HG03135 (cell line): ENCODE data around the gene C1orf216.
"Not testable (repeated sequence)": the region's sequence is repeated elsewhere in the genome, so short reads cannot be mapped to it uniquely, and the experiment has no call there.

Experiments used
- ATAC-seq: cut with Tn5 transposase; IDR thresholded peaks from one replicate; pipeline ENCODE4 v1.9.1; 2021; ENCODE audit warnings: mild to moderate bottlenecking, moderate library complexity; ENCODE audit not compliant: unreplicated experiment

Gene C1orf216

DNA sequence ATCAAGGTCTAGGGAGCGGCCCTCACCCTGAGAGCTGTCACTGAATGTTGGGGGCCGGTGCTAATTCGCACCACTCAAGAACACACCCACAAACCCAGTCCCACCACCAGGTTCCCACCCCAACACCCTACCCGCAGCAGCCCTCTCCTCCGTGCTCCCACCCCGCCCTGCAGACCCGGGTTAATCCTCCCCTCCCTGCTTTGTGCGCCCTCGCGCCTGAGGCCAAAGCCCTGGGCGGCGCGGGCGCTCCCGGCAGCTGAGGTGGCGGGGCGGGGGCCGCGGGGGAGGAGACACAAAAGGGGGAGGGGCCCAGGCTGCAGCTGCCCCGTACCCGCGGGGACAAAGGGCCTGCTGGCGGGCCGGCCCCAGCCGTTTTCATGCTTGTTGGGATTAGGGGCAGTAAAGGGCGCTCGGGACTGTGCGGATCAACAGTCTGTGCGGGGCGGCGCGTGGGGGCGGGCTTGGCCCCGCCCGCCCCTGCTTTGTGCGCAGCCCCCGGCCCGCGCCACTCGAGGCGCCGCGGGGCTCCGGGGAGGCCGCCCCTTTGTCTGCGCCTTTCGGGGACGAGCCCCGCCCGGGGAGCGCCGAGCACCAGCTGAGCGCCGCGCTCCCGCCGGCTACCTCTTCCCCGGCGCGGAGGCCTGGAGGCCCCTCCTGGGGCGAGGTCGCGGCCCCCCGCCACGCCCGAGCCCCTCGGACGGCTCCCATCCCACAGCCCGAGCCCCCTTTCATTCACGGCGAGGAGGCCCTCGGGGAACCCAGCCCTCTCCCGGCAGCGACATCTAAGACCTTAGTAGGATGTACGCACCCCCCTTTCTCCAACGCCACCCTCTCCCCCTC, 10.9 kb downstream of the C1orf216 start:
- ATAC-seq, result no peak

DNA sequence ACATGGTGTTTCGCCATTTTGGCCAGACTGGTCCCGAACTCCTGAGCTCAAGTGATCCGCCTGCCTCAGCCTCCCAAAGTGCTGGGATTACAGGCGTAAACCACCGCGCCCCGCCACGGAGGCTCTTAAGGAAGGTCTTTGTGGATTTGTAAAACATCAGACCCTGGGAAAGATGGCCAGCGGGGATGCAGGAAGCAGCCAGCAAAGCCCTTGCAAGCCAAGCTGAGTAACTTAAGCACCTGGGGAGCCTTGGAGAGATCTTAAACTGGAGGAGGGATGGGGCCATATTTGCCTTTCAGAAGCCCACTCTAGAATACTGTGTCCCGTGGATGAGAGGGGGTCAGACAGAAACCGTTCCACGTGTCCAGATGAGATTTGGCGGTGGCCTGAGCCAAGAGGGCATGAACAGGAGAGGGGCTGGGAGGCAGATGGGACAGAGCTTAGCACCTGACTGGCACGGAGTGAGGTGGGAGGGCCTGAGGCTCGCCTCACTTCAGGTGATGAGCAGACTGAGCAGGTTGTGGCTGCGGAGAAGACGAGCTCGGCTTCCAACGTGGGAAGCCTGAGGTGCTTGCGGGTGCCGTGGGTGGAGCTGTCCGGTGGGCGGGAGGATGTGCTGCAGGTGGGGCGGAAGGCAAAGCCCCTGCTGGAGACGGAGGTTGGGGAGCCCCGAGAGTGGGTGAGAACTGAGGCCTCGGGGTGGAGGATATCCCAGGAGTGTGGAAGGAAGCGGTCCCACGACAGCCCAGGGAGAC, 11.7 kb downstream of the C1orf216 start:
- ATAC-seq, result no peak

DNA sequence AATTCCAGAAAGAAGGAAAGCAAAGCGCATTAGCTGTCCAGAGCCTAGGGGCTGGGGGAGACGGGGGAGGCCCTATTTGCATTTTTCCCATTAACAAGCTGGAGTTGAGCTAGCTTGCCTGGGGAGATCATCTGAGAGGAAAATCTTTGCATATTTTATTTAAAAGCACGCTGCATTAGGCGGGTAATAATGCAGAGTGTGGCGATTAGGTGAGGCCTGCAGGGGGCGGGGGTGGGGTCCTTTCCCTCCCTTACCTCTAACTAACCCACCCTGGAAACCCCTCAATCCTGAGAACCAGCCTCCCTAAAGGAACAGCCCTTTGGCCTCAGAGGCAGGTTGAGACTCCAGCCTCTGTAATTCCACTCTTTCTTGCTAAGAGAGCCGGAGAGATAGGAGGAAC, 16.2 kb downstream of the C1orf216 start:
- ATAC-seq, result no peak

DNA sequence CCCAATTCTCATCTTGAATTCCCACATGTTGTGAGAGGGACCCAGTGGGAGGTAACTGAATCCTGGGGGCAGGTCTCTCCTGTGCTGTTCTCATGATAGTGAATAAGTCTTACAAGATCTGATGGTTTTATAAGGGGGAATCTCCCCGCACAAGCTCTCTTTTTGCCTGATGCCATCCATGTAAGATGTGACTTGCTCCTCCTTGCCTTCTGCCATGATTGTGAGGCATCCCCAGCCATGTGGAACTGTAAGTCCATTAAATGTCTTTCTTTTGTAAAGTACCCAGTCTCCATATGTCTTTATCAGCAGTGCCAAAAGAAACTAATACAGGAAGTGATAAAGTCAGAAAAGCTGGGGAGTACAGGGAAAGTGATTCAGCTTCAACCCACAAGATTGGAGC, 19.5 kb downstream of the C1orf216 start:
- not testable (repeated sequence) for ATAC-seq

DNA sequence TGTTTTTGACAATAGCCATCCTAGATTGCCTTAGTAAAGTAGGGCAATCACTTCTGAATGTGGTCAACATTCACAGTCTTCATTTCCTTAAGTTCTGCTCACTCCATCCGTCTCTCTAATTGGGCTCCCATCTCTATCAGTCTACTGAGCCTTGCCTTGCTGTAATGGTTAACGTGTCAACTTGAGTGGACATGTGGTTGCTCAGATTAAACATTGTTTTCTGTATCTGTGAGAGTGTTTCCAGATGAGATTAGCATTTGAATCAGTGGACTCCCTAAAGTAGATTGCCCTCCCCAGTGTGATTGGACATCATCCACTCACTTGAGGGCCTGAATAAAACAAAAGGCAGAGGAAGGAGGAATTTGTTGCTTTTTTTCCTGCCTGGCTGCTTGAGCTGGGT, 26.4 kb downstream of the C1orf216 start:
- no peak for ATAC-seq

DNA sequence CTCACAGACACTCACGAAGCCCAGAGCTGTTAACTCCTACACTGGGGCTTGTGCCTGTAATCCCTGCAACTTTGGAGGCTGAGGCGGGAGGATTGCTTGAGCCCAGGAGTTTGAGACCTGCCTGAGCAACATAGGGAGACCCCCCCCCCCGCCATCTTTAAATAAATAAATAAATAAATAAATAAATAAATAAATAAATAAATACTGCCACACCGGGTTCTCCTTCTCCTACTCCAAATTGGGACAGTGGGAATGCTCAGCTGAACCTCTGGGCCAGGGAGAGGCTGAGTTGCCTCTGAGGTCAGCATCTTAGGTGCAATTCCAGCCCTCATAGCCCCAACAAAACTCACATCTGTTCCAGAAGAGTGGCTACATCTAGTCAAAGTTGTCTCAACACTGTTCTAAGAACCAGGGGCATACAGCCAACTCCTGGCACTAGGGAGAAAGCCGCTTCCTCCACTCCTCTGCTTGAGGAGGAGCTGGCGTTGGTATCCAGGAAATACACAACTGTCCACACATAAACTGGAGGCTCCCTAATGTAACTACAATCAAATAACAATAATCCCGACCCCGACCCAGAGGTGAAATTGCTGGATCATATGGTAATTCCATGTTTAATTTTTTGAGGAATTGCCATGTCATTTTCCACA, 27.0 kb downstream of the C1orf216 start:
- ATAC-seq, result no peak

DNA sequence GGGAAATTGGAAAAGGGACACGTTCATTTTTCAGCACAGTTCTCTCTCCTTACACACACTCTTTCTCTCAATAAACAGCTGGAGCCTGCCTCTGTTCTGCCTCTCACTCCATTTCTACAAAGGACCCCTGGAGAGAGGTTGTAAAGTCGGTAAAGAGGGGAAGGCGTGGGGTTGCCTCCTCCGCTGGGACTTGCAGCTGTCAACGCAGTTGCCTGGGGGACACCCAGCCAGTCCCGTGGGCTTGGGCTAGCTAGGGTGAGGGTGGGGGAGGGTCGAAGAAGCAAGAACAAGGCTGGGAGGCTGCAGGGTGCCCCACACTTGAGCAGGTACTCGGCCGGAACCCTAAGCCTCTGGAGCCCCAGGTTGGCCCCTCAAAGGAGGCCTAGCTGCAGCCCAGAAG, 27.6 kb downstream of the C1orf216 start:
- ATAC-seq, result no peak

DNA sequence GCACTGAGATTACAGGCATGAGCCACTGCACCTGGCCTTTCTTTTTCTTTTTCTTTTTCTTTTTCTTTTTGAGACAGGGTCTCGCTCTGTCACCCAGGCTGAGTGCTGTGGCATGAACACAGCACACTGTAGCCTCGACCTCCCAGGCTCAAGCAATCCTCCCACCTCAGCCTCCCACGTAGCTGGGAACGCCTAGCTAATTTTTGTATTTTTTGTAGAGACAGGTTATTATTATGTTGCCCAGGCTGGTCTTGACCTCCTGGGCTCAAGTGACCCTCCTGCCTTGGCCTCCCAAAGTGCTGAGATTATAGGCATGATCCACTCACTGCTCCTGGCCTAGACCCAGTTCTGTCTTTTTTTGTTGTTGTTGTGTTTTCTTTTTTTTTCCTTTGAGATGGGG, 28.6 kb downstream of the C1orf216 start:
- not testable (repeated sequence) for ATAC-seq

DNA sequence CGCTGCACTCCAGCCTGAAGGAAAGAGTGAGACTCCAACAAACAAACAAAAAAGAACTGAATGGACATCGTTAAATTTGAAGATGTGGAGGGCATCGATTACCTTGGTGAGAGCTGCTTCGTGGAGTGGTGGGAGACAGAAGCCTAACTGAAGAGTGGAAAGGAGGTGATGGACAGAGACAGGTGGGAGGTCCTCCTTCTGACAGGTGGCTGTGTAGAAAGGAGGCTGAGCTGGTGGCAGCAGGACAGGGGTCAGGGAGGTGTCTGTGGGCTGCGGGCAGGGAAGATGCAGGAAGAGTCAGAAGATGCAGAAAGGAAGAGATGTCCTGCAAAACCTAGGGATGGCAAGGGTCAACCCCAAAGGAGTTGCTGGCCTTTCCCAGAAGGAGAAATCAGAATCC, 30.5 kb downstream of the C1orf216 start:
- ATAC-seq, result no peak

DNA sequence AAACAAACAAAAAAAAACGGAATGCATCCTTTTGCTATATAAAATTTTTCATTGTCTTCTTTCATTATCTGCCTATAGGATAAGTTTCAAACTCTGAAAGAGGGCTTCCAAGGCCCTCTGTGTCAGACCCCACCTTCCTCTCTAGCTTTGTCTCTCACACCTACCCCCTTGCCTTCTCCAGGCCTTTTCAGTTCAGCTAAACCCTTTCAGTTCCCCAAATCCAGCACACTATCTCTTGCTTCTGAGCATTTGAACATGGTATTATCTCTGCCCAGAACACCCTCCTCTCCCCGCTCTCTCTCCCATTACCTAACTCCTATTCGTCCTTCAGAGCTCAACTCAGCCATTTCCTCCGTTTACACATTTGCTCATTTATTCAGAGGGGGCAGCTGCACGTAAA, 35.7 kb downstream of the C1orf216 start:
- ATAC-seq, result no peak

DNA sequence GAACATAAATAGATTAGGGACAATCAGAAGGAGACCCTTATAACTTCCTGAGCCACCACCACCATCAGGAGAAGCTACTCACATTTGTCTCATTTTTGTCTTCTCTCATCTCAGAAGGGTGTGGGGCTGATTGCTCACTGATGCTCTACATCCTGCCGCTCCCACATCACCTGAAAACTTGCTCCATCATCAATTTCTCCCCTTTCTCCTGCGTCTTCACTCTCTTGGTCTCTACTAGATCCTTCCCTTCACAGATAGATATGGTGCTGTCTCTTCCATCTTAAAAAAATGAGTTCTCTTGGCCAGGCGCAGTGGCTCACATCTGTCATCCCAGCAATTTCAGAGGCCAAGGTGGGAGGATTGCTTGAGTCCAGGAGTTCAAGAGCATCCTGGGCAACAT, 38.4 kb downstream of the C1orf216 start:
- no peak for ATAC-seq

DNA sequence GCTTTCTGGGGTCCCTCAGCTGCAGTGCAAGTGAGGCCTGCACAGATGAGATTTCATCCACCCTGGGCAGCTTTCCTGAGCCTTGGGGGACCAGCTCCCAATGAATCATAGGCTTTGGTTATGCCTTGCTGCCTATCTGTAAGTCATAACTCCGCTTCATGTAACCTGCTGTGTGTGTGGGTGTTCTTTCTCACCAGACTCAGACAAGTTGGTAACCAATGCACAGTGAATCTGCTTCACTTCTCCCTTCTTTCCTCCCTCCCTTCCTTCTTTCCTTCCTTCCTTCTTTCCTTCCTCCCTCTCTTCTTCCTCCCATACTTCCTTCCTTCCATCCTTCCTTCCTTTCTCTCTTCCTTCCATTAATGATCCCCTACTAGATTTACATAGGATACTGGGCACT, 42.9 kb downstream of the C1orf216 start:
- ATAC-seq, result no peak

DNA sequence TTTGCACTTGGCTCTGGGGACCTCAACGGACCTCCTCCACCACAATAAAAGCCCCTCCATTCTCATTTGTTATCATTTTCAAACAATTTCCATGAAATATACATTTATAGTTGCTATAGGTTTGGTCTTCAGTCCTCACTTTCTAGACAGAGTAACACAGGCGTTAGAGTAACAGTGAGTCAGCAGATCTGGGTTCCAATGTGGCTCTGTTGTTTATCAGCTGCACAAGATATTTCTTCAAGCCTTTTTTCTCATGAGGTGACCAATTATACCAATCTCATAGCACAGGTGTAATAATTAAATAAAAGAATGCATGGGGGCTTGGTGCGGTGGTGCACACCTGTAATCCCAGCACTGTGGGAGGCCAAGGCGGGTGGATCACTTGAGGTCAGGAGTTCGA, 44.6 kb downstream of the C1orf216 start:
- no peak for ATAC-seq

DNA sequence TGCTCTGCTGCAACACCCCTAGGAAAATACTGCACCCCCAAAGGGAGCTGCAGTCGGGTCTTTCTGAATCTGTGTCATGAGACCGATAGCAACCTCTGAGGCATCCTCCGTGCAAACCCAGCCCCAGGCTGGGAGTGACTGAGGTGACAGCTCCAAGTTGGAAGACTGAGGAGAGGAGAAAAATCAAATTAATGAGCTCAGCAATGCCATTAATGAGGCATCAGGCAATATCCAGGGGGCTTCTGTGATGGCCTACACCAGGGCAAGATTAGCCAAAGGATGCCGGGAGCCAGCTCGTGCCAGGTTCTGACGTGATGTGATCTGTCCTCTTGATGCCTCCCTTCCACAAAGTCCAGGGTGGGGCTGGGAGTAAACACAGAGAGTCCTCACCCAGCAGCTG, 46.6 kb downstream of the C1orf216 start:
- ATAC-seq, result no peak

DNA sequence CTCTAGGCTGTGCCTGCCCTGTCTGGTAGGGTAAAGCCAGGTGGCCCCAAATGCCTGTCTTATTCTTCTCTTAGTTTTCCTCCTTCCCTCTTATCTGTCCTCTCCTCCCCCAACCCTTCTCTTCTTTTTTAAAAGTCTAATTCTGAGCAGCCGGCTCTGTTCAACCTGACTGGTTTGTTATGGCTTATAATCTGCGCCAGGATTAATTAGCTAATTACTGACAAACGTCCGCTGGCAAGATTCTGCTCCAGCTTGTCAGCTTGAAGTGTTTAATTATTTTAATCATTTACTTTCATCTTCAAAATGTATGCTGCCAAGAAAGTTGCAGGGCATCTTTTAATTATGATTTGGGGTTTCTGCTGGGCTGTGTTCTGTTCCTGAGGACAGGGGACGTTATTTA, 50.2 kb downstream of the C1orf216 start:
- ATAC-seq, result no peak

DNA sequence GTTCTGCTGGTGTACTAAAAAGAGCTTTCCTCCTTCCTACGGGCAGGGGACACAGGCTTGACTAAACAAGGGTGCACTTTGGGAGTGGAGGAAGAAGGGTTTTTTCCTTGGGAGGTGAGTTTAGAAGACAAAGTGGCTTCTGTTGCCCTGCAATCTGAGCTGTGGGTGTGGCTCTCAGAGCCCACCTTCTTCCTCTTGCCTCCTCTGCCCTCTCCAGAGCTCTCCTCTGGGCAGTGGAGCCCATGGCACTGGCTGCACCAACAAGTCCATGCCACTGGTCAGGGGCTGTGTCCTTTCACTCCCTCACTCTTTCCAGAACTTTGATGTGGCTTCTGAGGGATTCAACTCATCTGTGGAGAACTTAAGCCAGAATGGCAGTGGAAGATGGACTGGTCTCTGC, 51.8 kb downstream of the C1orf216 start:
- no peak for ATAC-seq

DNA sequence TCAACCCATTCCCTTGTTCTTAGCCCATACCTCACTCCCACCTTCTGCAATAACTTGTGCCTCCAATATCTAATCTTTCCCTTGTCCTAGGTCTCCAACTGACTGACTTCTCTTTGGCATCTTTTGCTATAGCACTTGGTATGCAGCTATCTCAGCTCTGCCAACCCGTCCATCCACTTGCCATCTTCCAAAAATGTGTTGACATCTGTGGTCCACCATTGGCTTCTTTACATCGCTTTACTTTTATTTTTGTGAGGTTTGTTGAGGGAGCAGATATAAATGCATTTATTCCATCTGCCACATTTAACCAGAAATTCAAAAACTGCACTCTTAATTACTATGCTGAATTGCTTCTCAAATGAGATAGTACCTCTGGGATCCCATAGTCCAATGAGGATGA, 52.5 kb downstream of the C1orf216 start:
- no peak for ATAC-seq
